HG03442 (cell line): Measurements from ENCODE around the gene PTPRZ1.

ENCODE experiments used
- ATAC-seq: cut with Tn5 transposase; IDR thresholded peaks from one replicate; pipeline ENCODE4 v1.9.1; 2021; ENCODE audit warnings: mild to moderate bottlenecking, moderate library complexity; ENCODE audit not compliant: unreplicated experiment

The PTPRZ1 gene

DNA sequence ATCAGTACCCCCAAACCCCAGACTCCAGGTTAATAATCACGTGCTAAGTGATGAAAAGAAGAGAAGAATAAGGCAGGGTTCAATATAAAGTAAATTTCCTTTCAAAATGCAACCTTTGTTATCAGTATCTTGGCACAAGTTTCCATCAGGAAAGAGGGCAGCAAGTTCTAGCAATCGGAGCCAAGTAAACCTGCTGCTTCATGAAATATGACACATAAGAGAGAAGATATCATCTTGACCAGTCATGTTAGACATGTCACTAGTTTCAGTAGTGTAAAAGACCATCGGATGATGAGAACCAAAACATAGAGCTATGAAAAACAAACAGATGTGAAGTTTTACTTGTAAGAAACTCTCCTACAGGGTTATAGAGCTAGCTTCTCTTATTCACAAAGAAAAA is 227.1 kb downstream of the PTPRZ1 start:
- no peak for ATAC-seq

- ATAC-seq = no peak
Measured at GRCh38 chr7:122103064-122103463, 230.1 kb downstream of the PTPRZ1 start.
